CD14-positive monocyte (primary cell): ENCODE measurements around the gene ZDHHC11. TPM values are rescaled to one million over a fixed set of nuclear protein-coding genes. Genes with fewer than 3 reads are reported as not detected.

Experiments used
- DNase-seq, 3 donors: peaks; one replicate each; pipeline ENCODE4 v3.0.0-alpha.2; 2011 to 2022
- H2AFZ ChIP-seq: 2 replicates; pipeline ENCODE4 v1.6.0; 2012; ENCODE audit warnings: mild to moderate bottlenecking, low read depth, low read length, inconsistent platforms; ENCODE audit not compliant: insufficient read depth, poor library complexity, severe bottlenecking
- H3K27ac ChIP-seq, 2 donors: 1 replicate in 1 of 2; 2 replicates in 1 of 2; pipeline ENCODE4 v1.5.1; 2012 to 2013; ENCODE audit warnings: low read length in 2 of 2, control low read depth in 1 of 2, inconsistent platforms in 1 of 2, low read depth in 1 of 2, mild to moderate bottlenecking in 1 of 2
- H3K27me3 ChIP-seq, 2 donors: one replicate each; pipeline versions ENCODE4 v1.6.0 to v1.6.1; 2011 to 2013; ENCODE audit warnings: low read length in 2 of 2; ENCODE audit not compliant: control insufficient read depth in 2 of 2, insufficient read depth in 2 of 2
- H3K36me3 ChIP-seq, 2 donors: replicated peaks in 1 of 2; 1 replicate in 1 of 2; 2 replicates in 1 of 2; pipeline versions ENCODE4 v1.5.1 to v1.6.1; 2012 to 2013; ENCODE audit warnings: low read length in 2 of 2, control low read depth in 1 of 2, inconsistent platforms in 1 of 2, mild to moderate bottlenecking in 1 of 2; ENCODE audit not compliant: insufficient read depth in 2 of 2, control insufficient read depth in 1 of 2
- H3K4me1 ChIP-seq, 2 donors: 1 replicate in 1 of 2; 2 replicates in 1 of 2; pipeline versions ENCODE4 v1.5.1 to v1.6.1; 2012 to 2013; ENCODE audit warnings: low read length in 2 of 2, control low read depth in 1 of 2, inconsistent platforms in 1 of 2, mild to moderate bottlenecking in 1 of 2, moderate library complexity in 1 of 2; ENCODE audit not compliant: insufficient read depth in 2 of 2, control insufficient read depth in 1 of 2
- H3K4me2 ChIP-seq: replicated peaks from 2 replicates; pipeline ENCODE3; 2012; ENCODE audit warnings: low read length, moderate library complexity, mild to moderate bottlenecking; ENCODE audit not compliant: poor library complexity, severe bottlenecking; ENCODE audit errors: extremely low read depth
- H3K4me3 ChIP-seq, 3 experiments: fragments of 200-600 bp in 1 of 3; sonication (generic) in 1 of 3; replicated peaks in 1 of 3; 1 replicate in 2 of 3; 2 replicates in 1 of 3; pipeline ENCODE4 v1.5.1; 2011 to 2013; ENCODE audit warnings: low read length in 3 of 3, mild to moderate bottlenecking in 3 of 3, control low read depth in 2 of 3, low read depth in 2 of 3, inconsistent platforms in 1 of 3, moderate library complexity in 1 of 3
- H3K79me2 ChIP-seq: 2 replicates; pipeline ENCODE4 v1.6.0; 2012; ENCODE audit warnings: mild to moderate bottlenecking, control low read depth, inconsistent platforms, low read length, moderate library complexity; ENCODE audit not compliant: insufficient read depth
- H3K9ac ChIP-seq: 2 replicates; pipeline ENCODE4 v1.6.0; 2017; ENCODE audit warnings: low read length, mild to moderate bottlenecking; ENCODE audit not compliant: insufficient read depth, poor library complexity, severe bottlenecking
- H3K9me3 ChIP-seq, 2 donors: replicated peaks in 1 of 2; 1 replicate in 1 of 2; 2 replicates in 1 of 2; pipeline versions ENCODE4 v1.5.1 to v1.6.1; 2012 to 2013; ENCODE audit warnings: low read length in 2 of 2, control low read depth in 1 of 2; ENCODE audit not compliant: control insufficient read depth in 1 of 2, insufficient read depth in 1 of 2
- H4K20me1 ChIP-seq: 2 replicates; pipeline ENCODE4 v1.6.0; 2012; ENCODE audit warnings: mild to moderate bottlenecking, low read length, control low read depth, moderate library complexity; ENCODE audit not compliant: insufficient read depth
- H3K27ac Mint-ChIP-seq, 7 donors: one replicate each; pipeline ENCODE4 v1.8.0; 2020; ENCODE audit warnings: mild to moderate bottlenecking in 7 of 7, mixed read lengths in 7 of 7, moderate library complexity in 6 of 7, inconsistent platforms in 2 of 7
- H3K27me3 Mint-ChIP-seq, 3 donors: one replicate each; pipeline ENCODE4 v1.8.0; 2021 to 2022; ENCODE audit warnings: low read depth in 3 of 3, mild to moderate bottlenecking in 3 of 3, mixed read lengths in 3 of 3, moderate library complexity in 3 of 3, inconsistent platforms in 1 of 3
- H3K36me3 Mint-ChIP-seq, 2 donors: one replicate each; pipeline ENCODE4 v1.8.0; 2020; ENCODE audit warnings: mixed read lengths in 2 of 2, inconsistent platforms in 1 of 2, mild to moderate bottlenecking in 1 of 2
- H3K4me1 Mint-ChIP-seq: one replicate; pipeline ENCODE4 v1.8.0; 2020; ENCODE audit warnings: mild to moderate bottlenecking, mixed read lengths
- H3K4me3 Mint-ChIP-seq, 2 donors: one replicate each; pipeline ENCODE4 v1.8.0; 2020; ENCODE audit warnings: mild to moderate bottlenecking in 2 of 2, mixed read lengths in 2 of 2, moderate library complexity in 1 of 2
- H3K9me3 Mint-ChIP-seq, 7 donors: one replicate each; pipeline ENCODE4 v1.8.0; 2020 to 2022; ENCODE audit warnings: mixed read lengths in 7 of 7, mild to moderate bottlenecking in 6 of 7, moderate library complexity in 6 of 7, inconsistent platforms in 2 of 7
- WGBS: methylation state at CpG from one replicate; pipeline ENCODE4 v1.1.5; 2013; ENCODE audit warnings: missing lambda C conversion rate; ENCODE audit not compliant: insufficient coverage; 5-methylcytosine and 5-hydroxymethylcytosine counted together
- intact Hi-C, 2 donors: fragments of 100-400 bp; cut with micrococcal nuclease; formaldehyde crosslinking; loops; one replicate each; pipeline versions ENCODE4 v1.15.0 to v1.15.1; 2023
- polyA plus RNA-seq, 3 donors: library from polyadenylated mRNA; depleted of rRNA in 1 of 3; unstranded in 2 of 3; stranded (reverse) in 1 of 3; fragments of 300-500 nt in 2 of 3; fragments of >200 nt in 1 of 3; fragmentation: Illumina TruSeq in 2 of 3; gene quantifications; 1 replicate in 2 of 3; 2 replicates in 1 of 3; pipeline ENCODE4 v1.2.3, GENCODE V29; 2012 to 2021
- TF ChIP-seq, protein P1 (sequence below): fragments of 200-600 bp; IDR thresholded peaks from one replicate; pipeline ENCODE4 v1.8.0; 2022; ENCODE audit warnings: antibody characterized with exemption, mild to moderate bottlenecking

ZDHHC11 gene
- polyA plus RNA-seq, 3 donors: 1.8 TPM; not detected in 2

DNA sequence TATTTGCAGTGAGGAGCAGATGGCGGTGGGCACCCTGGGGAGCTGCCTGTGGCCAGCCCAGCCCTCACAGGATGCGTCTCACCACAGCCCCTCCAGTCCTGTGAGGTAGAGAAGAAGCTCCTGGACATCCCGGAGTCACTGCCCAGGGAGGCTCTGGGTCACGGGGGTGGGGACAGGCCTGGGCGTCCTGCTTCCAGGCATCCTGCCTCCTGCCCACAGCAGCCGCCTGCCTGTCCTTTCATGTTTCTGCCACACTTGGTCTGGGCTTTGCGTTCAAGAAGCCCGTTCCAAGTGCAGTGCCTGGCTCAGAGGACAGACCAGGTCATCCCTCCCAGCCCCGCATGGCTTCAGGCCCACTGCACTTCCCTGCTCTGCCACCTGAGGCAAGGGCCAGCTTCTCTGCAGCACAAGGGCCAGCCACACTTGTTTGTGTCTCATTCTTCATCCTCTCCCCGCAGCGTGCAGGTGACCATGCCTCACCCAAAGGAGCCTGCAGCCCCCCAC lies 104.5 kb downstream of the ZDHHC11 start:
- H2AFZ ChIP-seq: no peak overlapping the region
- peaks cover 0 to 6% (median 4%) of the 10 kb centered on the region in 3 donors for H3K27me3 Mint-ChIP-seq
- H3K4me2 ChIP-seq: no peak overlapping the region
- H3K9ac ChIP-seq: no peak overlapping the region
- H3K4me3 ChIP-seq: no peak overlapping the region
- no peak overlapping the region for H3K27ac Mint-ChIP-seq
- no peaks in the 10 kb centered on the region for H3K9me3 Mint-ChIP-seq
- no peaks in the 10 kb centered on the region for H3K9me3 ChIP-seq
- H3K36me3 Mint-ChIP-seq: no peaks in the 10 kb centered on the region
- no peaks in the 10 kb centered on the region for H4K20me1 ChIP-seq
- TF ChIP-seq, protein P1, sequence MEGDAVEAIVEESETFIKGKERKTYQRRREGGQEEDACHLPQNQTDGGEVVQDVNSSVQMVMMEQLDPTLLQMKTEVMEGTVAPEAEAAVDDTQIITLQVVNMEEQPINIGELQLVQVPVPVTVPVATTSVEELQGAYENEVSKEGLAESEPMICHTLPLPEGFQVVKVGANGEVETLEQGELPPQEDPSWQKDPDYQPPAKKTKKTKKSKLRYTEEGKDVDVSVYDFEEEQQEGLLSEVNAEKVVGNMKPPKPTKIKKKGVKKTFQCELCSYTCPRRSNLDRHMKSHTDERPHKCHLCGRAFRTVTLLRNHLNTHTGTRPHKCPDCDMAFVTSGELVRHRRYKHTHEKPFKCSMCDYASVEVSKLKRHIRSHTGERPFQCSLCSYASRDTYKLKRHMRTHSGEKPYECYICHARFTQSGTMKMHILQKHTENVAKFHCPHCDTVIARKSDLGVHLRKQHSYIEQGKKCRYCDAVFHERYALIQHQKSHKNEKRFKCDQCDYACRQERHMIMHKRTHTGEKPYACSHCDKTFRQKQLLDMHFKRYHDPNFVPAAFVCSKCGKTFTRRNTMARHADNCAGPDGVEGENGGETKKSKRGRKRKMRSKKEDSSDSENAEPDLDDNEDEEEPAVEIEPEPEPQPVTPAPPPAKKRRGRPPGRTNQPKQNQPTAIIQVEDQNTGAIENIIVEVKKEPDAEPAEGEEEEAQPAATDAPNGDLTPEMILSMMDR: no peak
- intact Hi-C loops: no loop called here
- no peaks in the 10 kb centered on the region for H3K36me3 ChIP-seq
- no peak overlapping the region for H3K4me3 Mint-ChIP-seq
- 100% methylated on average over 1 of the region's 11 CpGs for WGBS
- H3K4me1 ChIP-seq: no peaks in the 10 kb centered on the region
- no peak for DNase-seq
- H3K4me1 Mint-ChIP-seq: no peaks in the 10 kb centered on the region
- no peaks in the 10 kb centered on the region for H3K27me3 ChIP-seq
- H3K79me2 ChIP-seq: no peaks in the 10 kb centered on the region
- no peak overlapping the region for H3K27ac ChIP-seq

Other genes with a start within 250 kb of the ZDHHC11 start
- gene CEP72, start 238.6 kb downstream of the ZDHHC11 start, polyA plus RNA-seq: 1 to 10 TPM in 1 of 3 donors, under 1 TPM in 2; 0.13 to 2.1 (median 0.24) TPM
- under 1 TPM; 0.02 to 0.17 (median 0.06) TPM for gene TPPP, start 157.6 kb downstream of the ZDHHC11 start, polyA plus RNA-seq
- gene ZDHHC11B, start 66.3 kb downstream of the ZDHHC11 start, polyA plus RNA-seq: not detected
- 10 to 100 TPM in 1 of 3 donors, 1 to 10 TPM in 2; 5.3 to 22.7 (median 9.3) TPM for gene BRD9, start 41.8 kb upstream of the ZDHHC11 start, polyA plus RNA-seq
- 1 to 10 TPM in 1 of 3 donors, under 1 TPM in 1, not detected in 1; 0.24 to 1.2 TPM for gene TRIP13, start 41.9 kb upstream of the ZDHHC11 start, polyA plus RNA-seq
- not detected for gene NKD2, start 157.8 kb upstream of the ZDHHC11 start, polyA plus RNA-seq